Measurements from ENCODE around the gene AOPEP.

Gene AOPEP

GRCh38 chr9:94993160-94993820, 266.8 kb downstream of the AOPEP start:
- no peak for DNase-seq (ENCODE audit: low spot score)

GRCh38 chr9:94993821-94994165, 267.3 kb downstream of the AOPEP start:
- DNase-seq (ENCODE audit: low spot score) = no peak

GRCh38 chr9:94995048-94995693, 268.7 kb downstream of the AOPEP start:
- no peak for DNase-seq (ENCODE audit: low spot score)

- no peak for DNase-seq (ENCODE audit: low spot score)
These were observed 270.1 kb downstream of the AOPEP start for GRCh38 chr9:94996641-94997040.

- DNase-seq (ENCODE audit: low spot score) = no peak
These were observed 271.2 kb downstream of the AOPEP start for GRCh38 chr9:94997727-94998126.

GRCh38 chr9:94999832-95000231, 273.3 kb downstream of the AOPEP start:
- DNase-seq (ENCODE audit: low spot score) = no peak

GRCh38 chr9:95000821-95001220, 274.3 kb downstream of the AOPEP start:
- DNase-seq (ENCODE audit: low spot score) = no peak

GRCh38 chr9:95001720-95002119, 275.2 kb downstream of the AOPEP start:
- DNase-seq (ENCODE audit: low spot score) = no peak

- DNase-seq (ENCODE audit: low spot score) = no peak
These were observed 277.4 kb downstream of the AOPEP start for GRCh38 chr9:95003689-95004410.

- DNase-seq (ENCODE audit: low spot score) = peak; percentile 5
These were observed 278.1 kb downstream of the AOPEP start for GRCh38 chr9:95004411-95005277.

GRCh38 chr9:95005278-95006143, 279.0 kb downstream of the AOPEP start:
- DNase-seq (ENCODE audit: low spot score) = no peak

- no peak for DNase-seq (ENCODE audit: low spot score)
These were observed 280.8 kb downstream of the AOPEP start for GRCh38 chr9:95007226-95007869.

GRCh38 chr9:95008151-95008771, 281.8 kb downstream of the AOPEP start:
- DNase-seq (ENCODE audit: low spot score) = no peak

- no peak for DNase-seq (ENCODE audit: low spot score)
These were observed 283.0 kb downstream of the AOPEP start for GRCh38 chr9:95009459-95009858.

- no peak for DNase-seq (ENCODE audit: low spot score)
These were observed 283.9 kb downstream of the AOPEP start for GRCh38 chr9:95010431-95010838.

- no peak for DNase-seq (ENCODE audit: low spot score)
These were observed 285.7 kb downstream of the AOPEP start for GRCh38 chr9:95012035-95012708.

- DNase-seq (ENCODE audit: low spot score) = no peak
These were observed 286.4 kb downstream of the AOPEP start for GRCh38 chr9:95012902-95013301.

GRCh38 chr9:95014917-95015316, 288.4 kb downstream of the AOPEP start:
- DNase-seq (ENCODE audit: low spot score) = no peak

- no peak for DNase-seq (ENCODE audit: low spot score)
These were observed 289.1 kb downstream of the AOPEP start for GRCh38 chr9:95015569-95015968.

- no peak for DNase-seq (ENCODE audit: low spot score)
These were observed 290.6 kb downstream of the AOPEP start for GRCh38 chr9:95017062-95017461.

Data from CD4-positive, alpha-beta T cell treated with Interleukin-6 at 100 ng/mL for 8 hours (primary cell).